Liver (tissue), 9 donors: ENCODE data around the gene ITGBL1. TPM values are rescaled to one million over a fixed set of nuclear protein-coding genes. Genes with fewer than 3 reads are reported as not detected.

Source experiments
- DNase-seq: peaks from one replicate; pipeline ENCODE4 v3.0.0-alpha.2; 2017; ENCODE audit warnings: low spot score
- H3K27ac ChIP-seq, 2 donors: one replicate each; pipeline ENCODE4 v1.7.0; 2013; ENCODE audit warnings: inconsistent platforms in 2 of 2, low read length in 2 of 2, control low read depth in 1 of 2, low read depth in 1 of 2, mild to moderate bottlenecking in 1 of 2
- H3K27me3 ChIP-seq, 4 donors: one replicate each; pipeline versions ENCODE4 v1.6.1 to v1.7.0; 2013; ENCODE audit warnings: low read length in 3 of 4, inconsistent platforms in 1 of 4, mild to moderate bottlenecking in 1 of 4, moderate library complexity in 1 of 4; ENCODE audit not compliant: control insufficient read depth in 4 of 4, insufficient read depth in 4 of 4
- H3K36me3 ChIP-seq, 4 donors: one replicate each; pipeline versions ENCODE4 v1.6.1 to v1.7.0; 2013; ENCODE audit warnings: low read length in 3 of 4, mild to moderate bottlenecking in 3 of 4, low read depth in 1 of 4, moderate library complexity in 1 of 4; ENCODE audit not compliant: control insufficient read depth in 4 of 4, insufficient read depth in 3 of 4
- H3K4me1 ChIP-seq, 4 donors: one replicate each; pipeline versions ENCODE4 v1.6.1 to v1.7.0; 2013; ENCODE audit warnings: low read length in 3 of 4, mild to moderate bottlenecking in 3 of 4, moderate library complexity in 1 of 4; ENCODE audit not compliant: control insufficient read depth in 4 of 4, insufficient read depth in 4 of 4
- H3K4me3 ChIP-seq, 3 donors: one replicate each; pipeline versions ENCODE4 v1.6.1 to v1.7.0; 2013; ENCODE audit warnings: low read length in 3 of 3, control low read depth in 1 of 3, low read depth in 1 of 3, mild to moderate bottlenecking in 1 of 3
- H3K9ac ChIP-seq, 2 donors: one replicate each; pipeline ENCODE4 v1.7.0; 2013; ENCODE audit warnings: low read length in 2 of 2, mild to moderate bottlenecking in 2 of 2, moderate library complexity in 2 of 2, control low read depth in 1 of 2, low read depth in 1 of 2
- H3K9me3 ChIP-seq, 4 donors: one replicate each; pipeline versions ENCODE4 v1.6.1 to v1.7.0; 2013; ENCODE audit warnings: low read length in 3 of 4; ENCODE audit not compliant: control insufficient read depth in 4 of 4
- EGR1 ChIP-seq, 2 donors: IDR thresholded peaks; 2 replicates each; pipeline ENCODE4 v1.6.1; 2016 to 2018; ENCODE audit warnings: antibody characterized with exemption in 2 of 2, low read depth in 2 of 2
- GABPA ChIP-seq, 2 donors: IDR thresholded peaks in 1 of 2; conservative IDR thresholded peaks in 1 of 2; 2 replicates each; pipeline ENCODE4 v1.6.1; 2016; ENCODE audit warnings: antibody characterized with exemption in 2 of 2, mild to moderate bottlenecking in 1 of 2, moderate library complexity in 1 of 2
- HNF4A ChIP-seq, 2 donors: conservative IDR thresholded peaks; 2 replicates each; pipeline ENCODE4 v1.6.1; 2016; ENCODE audit warnings: antibody characterized with exemption in 2 of 2, mild to moderate bottlenecking in 2 of 2
- HNF4G ChIP-seq: IDR thresholded peaks from 2 replicates; pipeline ENCODE4 v1.6.1; 2016; ENCODE audit warnings: antibody characterized with exemption
- JUND ChIP-seq, 2 donors: IDR thresholded peaks; 2 replicates each; pipeline ENCODE4 v1.6.1; 2016; ENCODE audit warnings: antibody characterized with exemption in 2 of 2
- NR2F2 ChIP-seq: IDR thresholded peaks from 2 replicates; pipeline ENCODE4 v1.6.1; 2016; ENCODE audit warnings: antibody characterized with exemption
- RAD21 ChIP-seq, 2 donors: IDR thresholded peaks; 2 replicates each; pipeline ENCODE4 v1.6.1; 2016; ENCODE audit warnings: antibody characterized with exemption in 2 of 2, mild to moderate bottlenecking in 2 of 2
- RXRA ChIP-seq, 2 donors: IDR thresholded peaks; 2 replicates each; pipeline ENCODE4 v1.6.1; 2017 to 2018; ENCODE audit warnings: antibody characterized with exemption in 2 of 2, mild to moderate bottlenecking in 1 of 2
- SP1 ChIP-seq: IDR thresholded peaks from 2 replicates; pipeline ENCODE4 v1.6.1; 2018; ENCODE audit warnings: antibody characterized with exemption, mild to moderate bottlenecking
- TAF1 ChIP-seq: conservative IDR thresholded peaks from 2 replicates; pipeline ENCODE4 v1.6.1; 2016; ENCODE audit warnings: antibody characterized with exemption, mild to moderate bottlenecking
- WGBS: extraction: QIAGEN DNeasy Blood & Tissue Kit; methylation state at CpG from one replicate; pipeline ENCODE4 v1.1.7; 2013; 5-methylcytosine and 5-hydroxymethylcytosine counted together
- polyA plus RNA-seq, 2 donors: library from polyadenylated mRNA; stranded (reverse) in 1 of 2; unstranded in 1 of 2; fragments of 200-250 nt in 1 of 2; fragments of >200 nt in 1 of 2; fragmentation: Nextera tagmentation in 1 of 2; extraction: Ambion mirVana in 1 of 2; gene quantifications; one replicate each; pipeline versions ENCODE4 v1.2.1 to v1.2.3, GENCODE V29; 2013 to 2015
- total RNA-seq, 2 donors: library from RNA; depleted of rRNA; stranded (reverse); fragments of >200 nt; gene quantifications; one replicate each; pipeline ENCODE4 v1.2.3, GENCODE V29; 2014
- TF ChIP-seq, protein P1 (sequence below): IDR thresholded peaks from 2 replicates; pipeline ENCODE4 v1.6.1; 2016; ENCODE audit warnings: antibody characterized with exemption
- TF ChIP-seq, protein P2 (sequence below): IDR thresholded peaks from 2 replicates; pipeline ENCODE4 v1.6.1; 2016; ENCODE audit warnings: antibody characterized with exemption, mild to moderate bottlenecking
- TF ChIP-seq, protein P3 (sequence below): fragments of 150-350 bp; IDR thresholded peaks from 2 replicates; pipeline ENCODE4 v1.5.1; 2017; ENCODE audit warnings: improper control_type of control experiment, low read depth, low read length; ENCODE audit not compliant: missing input control
- donor health status: healthy.
- donor health status: healthy.
- donor health status: healthy.
- donor health status: healthy.
- donor health status: healthy.

Gene ITGBL1
- total and polyA plus RNA-seq, 4 donors, result 0.28 to 2.2 (median 1.2) TPM

DNA sequence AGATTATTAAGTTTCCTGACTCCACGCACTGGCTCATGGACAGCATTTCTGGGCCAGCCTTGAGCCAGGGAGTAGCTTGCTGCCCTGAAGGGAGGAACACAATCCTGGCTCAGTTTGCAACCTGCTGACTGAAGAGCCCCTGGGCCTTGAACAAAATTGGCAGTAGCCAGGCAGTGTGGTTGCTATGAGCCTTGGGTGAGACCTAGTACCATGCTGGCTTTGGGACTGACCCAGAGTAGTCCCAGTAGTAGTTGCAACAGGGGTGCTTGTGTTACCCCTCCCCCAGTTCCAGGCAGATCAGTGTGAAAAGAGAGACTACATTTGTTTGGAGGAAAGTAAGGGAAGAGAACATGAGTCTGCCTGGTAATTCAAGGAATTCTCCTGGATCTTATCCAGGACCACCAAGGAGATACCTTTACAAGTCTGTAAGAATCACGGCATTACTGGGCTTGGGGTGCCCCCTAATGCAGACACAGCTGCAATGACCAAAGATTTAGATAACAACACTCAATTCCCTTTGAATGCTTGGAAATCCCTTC, 22.0 kb downstream of the ITGBL1 start:
- H3K9me3 ChIP-seq, result no peaks in the 10 kb centered on the region
- H3K4me3 ChIP-seq, result no peak overlapping the region
- TF ChIP-seq NR2F2 (no peak), GABPA (IDR thresholded peaks at IDR 0.05 in 1 of 2, conservative IDR thresholded peaks at IDR 0.05 in 1 of 2) (no peak), RAD21 (IDR thresholded peaks at IDR 0.05) (peak; percentile 17 to 60), HNF4A (conservative IDR thresholded peaks at IDR 0.05) (no peak), EGR1 (IDR thresholded peaks at IDR 0.05; ENCODE audit: low read depth in 2 of 2) (no peak), HNF4G (no peak), RXRA (IDR thresholded peaks at IDR 0.05) (no peak), JUND (IDR thresholded peaks at IDR 0.05) (no peak)
- TF ChIP-seq, protein P1, sequence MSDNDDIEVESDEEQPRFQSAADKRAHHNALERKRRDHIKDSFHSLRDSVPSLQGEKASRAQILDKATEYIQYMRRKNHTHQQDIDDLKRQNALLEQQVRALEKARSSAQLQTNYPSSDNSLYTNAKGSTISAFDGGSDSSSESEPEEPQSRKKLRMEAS, result no peak
- TF ChIP-seq, protein P2, sequence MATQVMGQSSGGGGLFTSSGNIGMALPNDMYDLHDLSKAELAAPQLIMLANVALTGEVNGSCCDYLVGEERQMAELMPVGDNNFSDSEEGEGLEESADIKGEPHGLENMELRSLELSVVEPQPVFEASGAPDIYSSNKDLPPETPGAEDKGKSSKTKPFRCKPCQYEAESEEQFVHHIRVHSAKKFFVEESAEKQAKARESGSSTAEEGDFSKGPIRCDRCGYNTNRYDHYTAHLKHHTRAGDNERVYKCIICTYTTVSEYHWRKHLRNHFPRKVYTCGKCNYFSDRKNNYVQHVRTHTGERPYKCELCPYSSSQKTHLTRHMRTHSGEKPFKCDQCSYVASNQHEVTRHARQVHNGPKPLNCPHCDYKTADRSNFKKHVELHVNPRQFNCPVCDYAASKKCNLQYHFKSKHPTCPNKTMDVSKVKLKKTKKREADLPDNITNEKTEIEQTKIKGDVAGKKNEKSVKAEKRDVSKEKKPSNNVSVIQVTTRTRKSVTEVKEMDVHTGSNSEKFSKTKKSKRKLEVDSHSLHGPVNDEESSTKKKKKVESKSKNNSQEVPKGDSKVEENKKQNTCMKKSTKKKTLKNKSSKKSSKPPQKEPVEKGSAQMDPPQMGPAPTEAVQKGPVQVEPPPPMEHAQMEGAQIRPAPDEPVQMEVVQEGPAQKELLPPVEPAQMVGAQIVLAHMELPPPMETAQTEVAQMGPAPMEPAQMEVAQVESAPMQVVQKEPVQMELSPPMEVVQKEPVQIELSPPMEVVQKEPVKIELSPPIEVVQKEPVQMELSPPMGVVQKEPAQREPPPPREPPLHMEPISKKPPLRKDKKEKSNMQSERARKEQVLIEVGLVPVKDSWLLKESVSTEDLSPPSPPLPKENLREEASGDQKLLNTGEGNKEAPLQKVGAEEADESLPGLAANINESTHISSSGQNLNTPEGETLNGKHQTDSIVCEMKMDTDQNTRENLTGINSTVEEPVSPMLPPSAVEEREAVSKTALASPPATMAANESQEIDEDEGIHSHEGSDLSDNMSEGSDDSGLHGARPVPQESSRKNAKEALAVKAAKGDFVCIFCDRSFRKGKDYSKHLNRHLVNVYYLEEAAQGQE, result no peak
- TF ChIP-seq, protein P3, sequence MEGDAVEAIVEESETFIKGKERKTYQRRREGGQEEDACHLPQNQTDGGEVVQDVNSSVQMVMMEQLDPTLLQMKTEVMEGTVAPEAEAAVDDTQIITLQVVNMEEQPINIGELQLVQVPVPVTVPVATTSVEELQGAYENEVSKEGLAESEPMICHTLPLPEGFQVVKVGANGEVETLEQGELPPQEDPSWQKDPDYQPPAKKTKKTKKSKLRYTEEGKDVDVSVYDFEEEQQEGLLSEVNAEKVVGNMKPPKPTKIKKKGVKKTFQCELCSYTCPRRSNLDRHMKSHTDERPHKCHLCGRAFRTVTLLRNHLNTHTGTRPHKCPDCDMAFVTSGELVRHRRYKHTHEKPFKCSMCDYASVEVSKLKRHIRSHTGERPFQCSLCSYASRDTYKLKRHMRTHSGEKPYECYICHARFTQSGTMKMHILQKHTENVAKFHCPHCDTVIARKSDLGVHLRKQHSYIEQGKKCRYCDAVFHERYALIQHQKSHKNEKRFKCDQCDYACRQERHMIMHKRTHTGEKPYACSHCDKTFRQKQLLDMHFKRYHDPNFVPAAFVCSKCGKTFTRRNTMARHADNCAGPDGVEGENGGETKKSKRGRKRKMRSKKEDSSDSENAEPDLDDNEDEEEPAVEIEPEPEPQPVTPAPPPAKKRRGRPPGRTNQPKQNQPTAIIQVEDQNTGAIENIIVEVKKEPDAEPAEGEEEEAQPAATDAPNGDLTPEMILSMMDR, result peak; percentile 12
- 65% methylated on average over 2 of the region's 2 CpGs for WGBS
- H3K27me3 ChIP-seq, result no peaks in the 10 kb centered on the region
- no peak overlapping the region for H3K27ac ChIP-seq
- H3K4me1 ChIP-seq, result no peaks in the 10 kb centered on the region
- H3K36me3 ChIP-seq, result no peaks in the 10 kb centered on the region
- DNase-seq, result no peak
- no peak overlapping the region for H3K9ac ChIP-seq

DNA sequence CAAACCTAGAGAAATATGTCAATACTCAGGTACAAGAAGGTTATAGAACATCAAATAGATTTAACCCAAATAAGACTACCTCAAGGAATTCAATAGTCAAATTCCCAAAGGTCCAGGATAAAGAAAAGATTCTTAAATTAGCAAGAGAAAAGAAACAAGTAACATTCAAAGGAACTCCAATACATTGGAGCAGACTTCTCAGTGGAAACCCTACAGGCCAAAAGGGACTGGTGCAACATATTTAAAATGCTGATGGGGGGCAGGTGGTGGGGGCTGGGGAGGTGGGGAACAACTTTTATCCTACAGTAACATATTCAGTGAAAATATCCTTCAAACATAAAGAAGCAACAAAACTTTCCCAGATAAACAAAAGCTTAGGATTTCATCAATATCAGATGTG, 23.1 kb downstream of the ITGBL1 start:
- Histone ChIP-seq H3K27me3 (no peaks in the 10 kb centered on the region), H3K36me3 (no peaks in the 10 kb centered on the region), H3K4me1 (no peaks in the 10 kb centered on the region), H3K9ac (no peak overlapping the region), H3K4me3 (no peak overlapping the region), H3K9me3 (no peaks in the 10 kb centered on the region), H3K27ac (no peak overlapping the region)
- no peak for DNase-seq
- TF ChIP-seq, protein P3, result no peak
- TF ChIP-seq RAD21 (IDR thresholded peaks at IDR 0.05), result no peak
- no peak for TF ChIP-seq SP1
- no peak for TF ChIP-seq TAF1
